ENCODE measurements around the gene EPO.

DNA sequence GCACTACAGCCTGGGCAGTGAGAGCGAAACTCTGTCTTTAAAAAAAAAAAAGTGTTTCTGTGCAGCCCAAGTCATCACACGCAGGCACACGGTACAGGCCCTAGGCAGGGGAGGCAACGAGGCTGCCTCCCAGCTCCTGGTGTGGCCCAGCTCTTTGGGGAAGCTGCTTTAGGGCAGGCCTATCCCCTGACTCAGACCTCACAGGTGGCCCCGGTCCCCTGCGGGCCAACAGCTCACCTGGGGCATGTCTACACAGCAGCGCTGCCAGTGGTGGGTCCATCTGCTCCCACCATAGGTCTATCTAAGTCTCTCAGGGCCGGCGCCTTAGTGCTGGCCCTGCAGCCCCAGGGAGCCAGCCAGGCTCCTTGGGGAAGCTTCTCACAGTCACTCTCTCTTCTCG is 44.6 kb downstream of the EPO start:
- TF ChIP-seq, protein P1, sequence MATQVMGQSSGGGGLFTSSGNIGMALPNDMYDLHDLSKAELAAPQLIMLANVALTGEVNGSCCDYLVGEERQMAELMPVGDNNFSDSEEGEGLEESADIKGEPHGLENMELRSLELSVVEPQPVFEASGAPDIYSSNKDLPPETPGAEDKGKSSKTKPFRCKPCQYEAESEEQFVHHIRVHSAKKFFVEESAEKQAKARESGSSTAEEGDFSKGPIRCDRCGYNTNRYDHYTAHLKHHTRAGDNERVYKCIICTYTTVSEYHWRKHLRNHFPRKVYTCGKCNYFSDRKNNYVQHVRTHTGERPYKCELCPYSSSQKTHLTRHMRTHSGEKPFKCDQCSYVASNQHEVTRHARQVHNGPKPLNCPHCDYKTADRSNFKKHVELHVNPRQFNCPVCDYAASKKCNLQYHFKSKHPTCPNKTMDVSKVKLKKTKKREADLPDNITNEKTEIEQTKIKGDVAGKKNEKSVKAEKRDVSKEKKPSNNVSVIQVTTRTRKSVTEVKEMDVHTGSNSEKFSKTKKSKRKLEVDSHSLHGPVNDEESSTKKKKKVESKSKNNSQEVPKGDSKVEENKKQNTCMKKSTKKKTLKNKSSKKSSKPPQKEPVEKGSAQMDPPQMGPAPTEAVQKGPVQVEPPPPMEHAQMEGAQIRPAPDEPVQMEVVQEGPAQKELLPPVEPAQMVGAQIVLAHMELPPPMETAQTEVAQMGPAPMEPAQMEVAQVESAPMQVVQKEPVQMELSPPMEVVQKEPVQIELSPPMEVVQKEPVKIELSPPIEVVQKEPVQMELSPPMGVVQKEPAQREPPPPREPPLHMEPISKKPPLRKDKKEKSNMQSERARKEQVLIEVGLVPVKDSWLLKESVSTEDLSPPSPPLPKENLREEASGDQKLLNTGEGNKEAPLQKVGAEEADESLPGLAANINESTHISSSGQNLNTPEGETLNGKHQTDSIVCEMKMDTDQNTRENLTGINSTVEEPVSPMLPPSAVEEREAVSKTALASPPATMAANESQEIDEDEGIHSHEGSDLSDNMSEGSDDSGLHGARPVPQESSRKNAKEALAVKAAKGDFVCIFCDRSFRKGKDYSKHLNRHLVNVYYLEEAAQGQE (IDR thresholded peaks at IDR 0.05; ENCODE audit: insufficient replicate concordance, low read depth), result no peak
- TF ChIP-seq, protein P2, sequence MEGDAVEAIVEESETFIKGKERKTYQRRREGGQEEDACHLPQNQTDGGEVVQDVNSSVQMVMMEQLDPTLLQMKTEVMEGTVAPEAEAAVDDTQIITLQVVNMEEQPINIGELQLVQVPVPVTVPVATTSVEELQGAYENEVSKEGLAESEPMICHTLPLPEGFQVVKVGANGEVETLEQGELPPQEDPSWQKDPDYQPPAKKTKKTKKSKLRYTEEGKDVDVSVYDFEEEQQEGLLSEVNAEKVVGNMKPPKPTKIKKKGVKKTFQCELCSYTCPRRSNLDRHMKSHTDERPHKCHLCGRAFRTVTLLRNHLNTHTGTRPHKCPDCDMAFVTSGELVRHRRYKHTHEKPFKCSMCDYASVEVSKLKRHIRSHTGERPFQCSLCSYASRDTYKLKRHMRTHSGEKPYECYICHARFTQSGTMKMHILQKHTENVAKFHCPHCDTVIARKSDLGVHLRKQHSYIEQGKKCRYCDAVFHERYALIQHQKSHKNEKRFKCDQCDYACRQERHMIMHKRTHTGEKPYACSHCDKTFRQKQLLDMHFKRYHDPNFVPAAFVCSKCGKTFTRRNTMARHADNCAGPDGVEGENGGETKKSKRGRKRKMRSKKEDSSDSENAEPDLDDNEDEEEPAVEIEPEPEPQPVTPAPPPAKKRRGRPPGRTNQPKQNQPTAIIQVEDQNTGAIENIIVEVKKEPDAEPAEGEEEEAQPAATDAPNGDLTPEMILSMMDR (IDR thresholded peaks at IDR 0.05; ENCODE audit: insufficient read depth, low read length), result no peak
- no peak for TF ChIP-seq POLR2AphosphoS5 (IDR thresholded peaks at IDR 0.05; ENCODE audit: low read depth)
